DOHH2 (cell line): Measurements from ENCODE around the gene TNNC2.

Experiments
- H3F3A ChIP-seq: fragments of 200-600 bp; sonication (generic), shearing (Covaris generic); 2 replicates; pipeline ENCODE4 v1.6.0; 2016; ENCODE audit warnings: antibody characterized with exemption, mild to moderate bottlenecking; ENCODE audit not compliant: control insufficient read depth, insufficient read depth
- H3K27ac ChIP-seq: fragments of 200-600 bp; sonication (generic); 2 replicates; pipeline ENCODE4 v1.5.1; 2014; ENCODE audit warnings: low read depth, mild to moderate bottlenecking, low read length, moderate library complexity
- H3K27me3 ChIP-seq: fragments of 200-600 bp; sonication (generic); 2 replicates; pipeline ENCODE4 v1.6.1; 2014; ENCODE audit warnings: mild to moderate bottlenecking, low read length, mixed read lengths; ENCODE audit not compliant: control insufficient read depth
- H3K36me3 ChIP-seq: fragments of 200-600 bp; sonication (generic); 2 replicates; pipeline ENCODE4 v1.6.1; 2014; ENCODE audit warnings: mild to moderate bottlenecking, low read length, moderate library complexity, mixed read lengths; ENCODE audit not compliant: control insufficient read depth
- H3K4me1 ChIP-seq: fragments of 200-600 bp; sonication (generic); 2 replicates; pipeline ENCODE4 v1.6.1; 2014; ENCODE audit warnings: mild to moderate bottlenecking, low read length, mixed read lengths; ENCODE audit not compliant: control insufficient read depth
- H3K4me2 ChIP-seq: fragments of 200-600 bp; sonication (generic); 2 replicates; pipeline ENCODE4 v1.6.0; 2014; ENCODE audit warnings: mild to moderate bottlenecking, low read length, moderate library complexity
- H3K4me3 ChIP-seq: fragments of 200-600 bp; sonication (generic); 2 replicates; pipeline ENCODE4 v1.5.1; 2014; ENCODE audit warnings: mild to moderate bottlenecking, low read length, mixed read lengths
- H3K79me2 ChIP-seq: fragments of 200-600 bp; sonication (generic); 2 replicates; pipeline ENCODE4 v1.6.1; 2014; ENCODE audit warnings: mild to moderate bottlenecking, low read length, mixed read lengths; ENCODE audit not compliant: control insufficient read depth
- H3K9me2 ChIP-seq: fragments of 200-600 bp; sonication (generic); replicated peaks from 2 replicates; pipeline ENCODE4 v1.6.1; 2014; ENCODE audit warnings: mild to moderate bottlenecking, low read length, mixed read lengths; ENCODE audit not compliant: control insufficient read depth
- H3K9me3 ChIP-seq: fragments of 200-600 bp; sonication (generic); 2 replicates; pipeline ENCODE4 v1.6.1; 2014; ENCODE audit warnings: antibody characterized with exemption, low read length, mixed read lengths; ENCODE audit not compliant: control insufficient read depth, insufficient read depth
- H4K20me1 ChIP-seq: fragments of 200-600 bp; sonication (generic); 2 replicates; pipeline ENCODE4 v1.6.0; 2014; ENCODE audit warnings: low read depth, mild to moderate bottlenecking, antibody characterized with exemption, low read length, moderate library complexity; ENCODE audit not compliant: control insufficient read depth, insufficient read depth
- EZH2phosphoT487 ChIP-seq: fragments of 200-600 bp; sonication (generic); IDR thresholded peaks from 2 replicates; pipeline ENCODE4 v1.6.1; 2017; ENCODE audit warnings: borderline replicate concordance, mild to moderate bottlenecking, antibody characterized with exemption, low read length, moderate library complexity, mixed read lengths
- TF ChIP-seq, protein P1 (sequence below): fragments of 200-600 bp; sonication (generic); IDR thresholded peaks from one replicate; pipeline ENCODE4 v1.5.1; 2014; ENCODE audit warnings: antibody characterized with exemption, mild to moderate bottlenecking, low read depth, low read length; ENCODE audit not compliant: poor library complexity, severe bottlenecking

The TNNC2 gene

DNA sequence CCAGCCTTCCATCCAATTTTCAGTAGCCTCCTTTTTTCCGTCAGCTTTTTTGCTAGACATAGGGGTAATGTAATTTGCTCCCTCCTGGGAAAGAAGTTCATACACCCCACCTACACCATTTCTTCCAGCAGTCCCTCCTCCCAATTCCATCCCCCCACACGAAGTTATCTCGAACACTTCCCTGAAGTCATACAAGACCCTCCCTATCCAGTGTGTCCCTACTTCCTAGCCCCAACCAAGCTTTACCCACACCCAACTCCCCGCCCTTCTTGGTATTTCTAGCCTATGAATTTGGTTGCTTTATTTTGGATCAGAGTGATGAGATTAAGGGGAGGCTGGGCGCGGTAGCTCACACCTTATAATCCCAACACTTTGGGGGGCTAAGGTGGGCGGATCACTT, 13.6 kb downstream of the TNNC2 start:
- Histone ChIP-seq H3K36me3 (peaks cover 86% of the 10 kb centered on the region), H3K4me3 (peak overlapping the region; percentile 95), H3K27ac (peak overlapping the region; percentile 78), H4K20me1 (peaks cover 3% of the 10 kb centered on the region; the same call in 1 of the 2 replicates), H3K9me3 (no peaks in the 10 kb centered on the region), H3K4me1 (peaks cover 13% of the 10 kb centered on the region), H3K79me2 (peaks cover 22% of the 10 kb centered on the region), H3F3A (peaks cover 33% of the 10 kb centered on the region), H3K27me3 (no peaks in the 10 kb centered on the region), H3K4me2 (peak overlapping the region; percentile 67), H3K9me2 (no peaks in the 10 kb centered on the region)
- TF ChIP-seq, protein P1, sequence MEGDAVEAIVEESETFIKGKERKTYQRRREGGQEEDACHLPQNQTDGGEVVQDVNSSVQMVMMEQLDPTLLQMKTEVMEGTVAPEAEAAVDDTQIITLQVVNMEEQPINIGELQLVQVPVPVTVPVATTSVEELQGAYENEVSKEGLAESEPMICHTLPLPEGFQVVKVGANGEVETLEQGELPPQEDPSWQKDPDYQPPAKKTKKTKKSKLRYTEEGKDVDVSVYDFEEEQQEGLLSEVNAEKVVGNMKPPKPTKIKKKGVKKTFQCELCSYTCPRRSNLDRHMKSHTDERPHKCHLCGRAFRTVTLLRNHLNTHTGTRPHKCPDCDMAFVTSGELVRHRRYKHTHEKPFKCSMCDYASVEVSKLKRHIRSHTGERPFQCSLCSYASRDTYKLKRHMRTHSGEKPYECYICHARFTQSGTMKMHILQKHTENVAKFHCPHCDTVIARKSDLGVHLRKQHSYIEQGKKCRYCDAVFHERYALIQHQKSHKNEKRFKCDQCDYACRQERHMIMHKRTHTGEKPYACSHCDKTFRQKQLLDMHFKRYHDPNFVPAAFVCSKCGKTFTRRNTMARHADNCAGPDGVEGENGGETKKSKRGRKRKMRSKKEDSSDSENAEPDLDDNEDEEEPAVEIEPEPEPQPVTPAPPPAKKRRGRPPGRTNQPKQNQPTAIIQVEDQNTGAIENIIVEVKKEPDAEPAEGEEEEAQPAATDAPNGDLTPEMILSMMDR: no peak

DNA sequence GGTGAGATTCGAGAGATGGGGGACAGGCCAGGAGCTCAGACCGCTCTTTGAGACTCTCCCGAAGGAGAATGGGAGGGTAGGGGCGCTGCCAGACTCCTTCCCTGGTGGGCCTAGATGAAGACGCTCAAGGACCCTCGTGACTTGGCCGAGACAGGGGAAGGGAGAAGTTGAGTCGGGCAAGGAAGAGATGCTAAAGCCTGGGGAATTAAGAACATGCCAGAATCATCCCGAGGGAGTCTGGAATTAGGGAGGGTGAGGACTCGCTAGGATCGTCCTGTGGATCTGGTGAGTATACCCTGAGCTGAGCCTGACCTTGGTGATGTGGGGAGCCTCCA, 14.1 kb downstream of the TNNC2 start:
- Histone ChIP-seq H3K79me2 (peaks cover 22% of the 10 kb centered on the region), H3K27ac (peak overlapping the region; percentile 78), H3K9me3 (no peaks in the 10 kb centered on the region), H3K4me1 (peaks cover 13% of the 10 kb centered on the region), H3K9me2 (no peaks in the 10 kb centered on the region), H4K20me1 (peaks cover 3% of the 10 kb centered on the region; the same call in 1 of the 2 replicates), H3K36me3 (peaks cover 88% of the 10 kb centered on the region), H3K27me3 (no peaks in the 10 kb centered on the region), H3K4me3 (peak overlapping the region; percentile 95), H3F3A (peaks cover 28% of the 10 kb centered on the region), H3K4me2 (peak overlapping the region; percentile 67)
- TF ChIP-seq, protein P1: no peak
- TF ChIP-seq EZH2phosphoT487: no peak

DNA sequence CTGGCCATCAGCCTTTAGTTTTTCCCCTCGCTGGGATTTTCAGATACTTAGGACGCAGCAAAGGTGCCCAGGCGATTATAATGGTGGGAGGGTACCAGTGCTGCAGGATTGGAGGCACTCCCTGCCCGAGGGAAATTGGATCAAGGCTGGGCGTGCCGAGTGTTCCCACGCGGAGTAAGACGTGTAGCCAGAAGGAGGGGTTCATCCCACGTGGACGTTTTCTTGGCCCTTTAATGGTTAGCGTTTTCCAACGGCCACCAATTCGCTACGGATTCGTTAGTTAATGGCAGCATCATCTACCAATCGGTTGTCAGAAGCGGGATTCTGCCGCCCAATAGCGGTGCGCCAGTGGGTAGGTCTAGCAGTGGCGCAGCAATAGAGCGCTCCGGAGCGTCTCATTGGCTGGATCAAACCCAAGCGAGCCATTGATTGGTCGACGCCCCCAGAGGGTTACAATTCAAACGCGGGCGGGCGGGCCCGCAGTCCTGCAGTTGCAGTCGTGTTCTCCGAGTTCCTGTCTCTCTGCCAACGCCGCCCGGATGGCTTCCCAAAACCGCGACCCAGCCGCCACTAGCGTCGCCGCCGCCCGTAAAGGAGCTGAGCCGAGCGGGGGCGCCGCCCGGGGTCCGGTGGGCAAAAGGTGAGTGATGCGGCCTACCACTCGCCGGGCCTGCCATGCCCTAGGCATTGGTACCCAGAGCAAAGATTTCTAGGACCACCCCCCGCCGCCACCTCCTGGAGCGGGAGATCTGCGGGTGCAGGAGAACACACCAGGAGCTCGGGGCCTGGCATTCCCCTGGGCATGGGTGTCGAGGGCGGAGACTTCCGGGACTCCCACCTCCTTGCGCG, 14.7 kb downstream of the TNNC2 start, which contains the start of gene UBE2C:
Gene UBE2C (plus strand): TSS at position 488 of the 849 bp plus-strand sequence. CDS start 52 bp downstream, at position 540.
- H3K4me2 ChIP-seq: peak within 1 kb of the TSS; percentile 67
- peaks cover 22% of the 10 kb centered on the region for H3F3A ChIP-seq
- peaks cover 22% of the 10 kb centered on the region for H3K79me2 ChIP-seq
- no peaks in the 10 kb centered on the region for H3K9me3 ChIP-seq
- peaks cover 84% of the 10 kb centered on the region for H3K36me3 ChIP-seq
- no peaks in the 10 kb centered on the region for H3K27me3 ChIP-seq
- no peaks in the 10 kb centered on the region for H3K9me2 ChIP-seq
- H3K4me3 ChIP-seq: peak within 1 kb of the TSS; percentile 95
- no peak for TF ChIP-seq EZH2phosphoT487
- TF ChIP-seq, protein P1: no peak
- H3K27ac ChIP-seq: peak within 1 kb of the TSS; percentile 78
- peaks cover 13% of the 10 kb centered on the region for H3K4me1 ChIP-seq
- peaks cover 3% of the 10 kb centered on the region; the same call in 1 of the 2 replicates for H4K20me1 ChIP-seq
